Bronchial epithelial cell (primary cell): ENCODE measurements around the gene PROCR. TPM values are rescaled to one million over a fixed set of nuclear protein-coding genes. Genes with fewer than 3 reads are reported as not detected.
"Not testable (repeated sequence)": the region's sequence is repeated elsewhere in the genome, so short reads cannot be mapped to it uniquely, and the experiment has no call there.

ENCODE experiments used
- DNase-seq: peaks from one replicate; pipeline ENCODE4 v3.0.0-alpha.2; 2010; ENCODE audit warnings: low read depth
- FAIRE-seq: peaks from 2 replicates; lab custom pipeline; 2011; peaks lifted over from hg19 to GRCh38; lab: Jason Lieb, UNC
- H3K27me3 ChIP-seq: 2 replicates; pipeline ENCODE4 v1.5.1; 2011; ENCODE audit warnings: low read length; ENCODE audit not compliant: control insufficient read depth, insufficient read depth
- H3K36me3 ChIP-seq: 2 replicates; pipeline ENCODE4 v1.5.1; 2011; ENCODE audit warnings: low read length; ENCODE audit not compliant: control insufficient read depth, insufficient read depth
- H3K4me3 ChIP-seq: 2 replicates; pipeline ENCODE4 v1.5.1; 2011; ENCODE audit warnings: mild to moderate bottlenecking, low read depth, low read length, control low read depth
- total RNA-seq: library from RNA; depleted of rRNA; stranded (reverse); fragments of >200 nt; gene quantifications from 2 replicates; pipeline ENCODE4 v1.2.1, GENCODE V29; 2014
- TF ChIP-seq, protein P1 (sequence below): IDR thresholded peaks from 2 replicates; pipeline ENCODE4 v1.5.1; 2011; ENCODE audit warnings: mild to moderate bottlenecking, moderate library complexity, low read length, control low read depth, inconsistent platforms; ENCODE audit not compliant: insufficient read depth, severe bottlenecking

Gene PROCR
- total RNA-seq, 1 donor from 2014 or later, result 127 TPM

DNA sequence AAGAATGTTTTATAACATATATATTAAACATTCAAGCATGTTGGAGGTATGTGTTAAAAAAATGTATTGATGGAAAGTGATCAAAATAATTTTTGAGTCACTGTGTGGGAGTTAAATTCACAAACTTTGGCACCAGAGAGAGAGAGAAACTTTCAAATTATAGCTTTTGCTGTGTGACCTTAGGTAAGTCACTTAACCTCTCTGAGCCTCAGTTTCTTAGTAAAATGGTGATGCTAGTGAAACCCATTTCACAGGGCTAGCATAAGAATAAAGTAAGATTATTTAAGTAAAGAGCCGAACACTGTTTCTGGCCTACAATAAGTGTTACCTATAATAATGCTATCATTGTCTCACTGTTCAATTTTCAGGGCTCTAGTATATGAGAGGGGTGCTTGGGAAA is 4.1 kb upstream of the PROCR start:
- H3K36me3 ChIP-seq, result no peaks in the 10 kb centered on the region
- no peak for FAIRE-seq
- no peak overlapping the region for H3K4me3 ChIP-seq
- no peak for DNase-seq
- TF ChIP-seq, protein P1, sequence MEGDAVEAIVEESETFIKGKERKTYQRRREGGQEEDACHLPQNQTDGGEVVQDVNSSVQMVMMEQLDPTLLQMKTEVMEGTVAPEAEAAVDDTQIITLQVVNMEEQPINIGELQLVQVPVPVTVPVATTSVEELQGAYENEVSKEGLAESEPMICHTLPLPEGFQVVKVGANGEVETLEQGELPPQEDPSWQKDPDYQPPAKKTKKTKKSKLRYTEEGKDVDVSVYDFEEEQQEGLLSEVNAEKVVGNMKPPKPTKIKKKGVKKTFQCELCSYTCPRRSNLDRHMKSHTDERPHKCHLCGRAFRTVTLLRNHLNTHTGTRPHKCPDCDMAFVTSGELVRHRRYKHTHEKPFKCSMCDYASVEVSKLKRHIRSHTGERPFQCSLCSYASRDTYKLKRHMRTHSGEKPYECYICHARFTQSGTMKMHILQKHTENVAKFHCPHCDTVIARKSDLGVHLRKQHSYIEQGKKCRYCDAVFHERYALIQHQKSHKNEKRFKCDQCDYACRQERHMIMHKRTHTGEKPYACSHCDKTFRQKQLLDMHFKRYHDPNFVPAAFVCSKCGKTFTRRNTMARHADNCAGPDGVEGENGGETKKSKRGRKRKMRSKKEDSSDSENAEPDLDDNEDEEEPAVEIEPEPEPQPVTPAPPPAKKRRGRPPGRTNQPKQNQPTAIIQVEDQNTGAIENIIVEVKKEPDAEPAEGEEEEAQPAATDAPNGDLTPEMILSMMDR, result no peak
- H3K27me3 ChIP-seq, result no peaks in the 10 kb centered on the region

DNA sequence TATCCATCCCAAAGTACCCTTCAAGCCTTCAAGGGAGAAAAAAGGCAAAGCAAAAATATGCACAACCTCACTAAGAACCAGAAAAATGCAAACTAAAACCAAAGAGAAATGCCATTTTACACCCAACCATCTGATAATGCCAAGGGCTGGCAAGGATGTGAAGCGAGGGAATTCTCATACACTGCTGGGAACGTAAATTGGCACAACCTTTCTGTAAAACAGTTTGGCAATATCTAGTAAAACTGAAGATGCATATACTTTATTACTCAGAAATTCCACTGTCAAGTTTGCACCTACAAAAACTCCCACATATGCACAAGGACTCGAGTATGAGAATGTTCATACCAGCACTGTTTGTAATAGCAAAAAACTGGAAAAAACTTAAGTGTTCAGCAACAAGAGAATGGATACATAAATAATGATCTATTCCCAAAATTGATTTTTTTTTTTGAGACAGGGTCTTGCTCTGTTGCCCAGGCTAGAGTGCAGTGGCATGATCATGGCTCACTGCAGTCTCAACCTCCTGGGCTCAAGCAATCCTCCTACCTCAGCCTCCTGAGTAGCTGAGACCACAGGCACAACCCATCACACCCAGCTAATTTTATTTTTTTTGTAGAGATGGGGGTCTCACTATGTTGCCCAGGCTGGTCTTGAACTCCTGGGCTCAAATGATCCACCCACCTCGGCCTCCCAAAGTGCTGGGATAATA is 3.0 kb upstream of the PROCR start:
- not testable (repeated sequence) for FAIRE-seq, H3K4me3 ChIP-seq, H3K27me3 ChIP-seq, DNase-seq, H3K36me3 ChIP-seq

DNA sequence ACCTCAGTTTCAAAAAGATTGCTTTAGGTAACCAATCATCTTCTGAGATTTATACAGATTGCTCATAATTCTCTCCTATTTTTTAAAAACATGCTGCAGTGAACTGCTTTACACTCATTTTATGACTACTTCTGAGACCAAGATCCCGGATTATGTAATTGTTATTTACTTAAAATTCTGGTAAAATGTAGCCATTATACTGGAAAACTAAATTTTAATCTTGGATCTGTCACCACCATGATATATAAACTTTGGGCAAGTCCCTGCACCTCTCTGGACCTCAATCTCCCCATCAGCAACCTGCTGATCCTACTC is 477 bp upstream of the PROCR start:
- DNase-seq (no peak), FAIRE-seq (no peak)
- Histone ChIP-seq H3K4me3 (no peak overlapping the region), H3K36me3 (peaks cover under 1% of the 10 kb centered on the region), H3K27me3 (no peaks in the 10 kb centered on the region)
- TF ChIP-seq, protein P1, result no peak

DNA sequence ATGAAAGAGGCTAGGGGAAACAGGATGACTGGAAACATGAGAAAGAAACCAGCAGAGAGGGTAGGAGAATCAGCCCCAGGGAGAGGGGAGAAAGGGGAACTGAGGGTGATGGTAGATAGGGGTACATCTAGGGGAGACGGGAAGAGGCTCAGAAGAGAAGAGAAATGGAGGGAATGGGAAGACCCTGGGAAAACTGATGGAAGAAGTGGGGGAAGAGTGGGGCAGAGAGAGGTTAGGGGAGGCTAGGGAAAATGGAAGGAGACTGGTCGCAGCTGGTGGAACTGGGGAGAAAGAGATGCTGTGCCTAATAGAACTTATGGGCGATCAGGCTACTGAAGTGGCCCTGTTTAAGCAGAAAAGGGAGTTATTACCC is 548 bp downstream of the PROCR start:
- H3K27me3 ChIP-seq, result no peaks in the 10 kb centered on the region
- DNase-seq (no peak), FAIRE-seq (no peak)
- TF ChIP-seq, protein P1, result no peak
- peak overlapping the region; percentile 57 for H3K4me3 ChIP-seq
- peaks cover 6% of the 10 kb centered on the region for H3K36me3 ChIP-seq

DNA sequence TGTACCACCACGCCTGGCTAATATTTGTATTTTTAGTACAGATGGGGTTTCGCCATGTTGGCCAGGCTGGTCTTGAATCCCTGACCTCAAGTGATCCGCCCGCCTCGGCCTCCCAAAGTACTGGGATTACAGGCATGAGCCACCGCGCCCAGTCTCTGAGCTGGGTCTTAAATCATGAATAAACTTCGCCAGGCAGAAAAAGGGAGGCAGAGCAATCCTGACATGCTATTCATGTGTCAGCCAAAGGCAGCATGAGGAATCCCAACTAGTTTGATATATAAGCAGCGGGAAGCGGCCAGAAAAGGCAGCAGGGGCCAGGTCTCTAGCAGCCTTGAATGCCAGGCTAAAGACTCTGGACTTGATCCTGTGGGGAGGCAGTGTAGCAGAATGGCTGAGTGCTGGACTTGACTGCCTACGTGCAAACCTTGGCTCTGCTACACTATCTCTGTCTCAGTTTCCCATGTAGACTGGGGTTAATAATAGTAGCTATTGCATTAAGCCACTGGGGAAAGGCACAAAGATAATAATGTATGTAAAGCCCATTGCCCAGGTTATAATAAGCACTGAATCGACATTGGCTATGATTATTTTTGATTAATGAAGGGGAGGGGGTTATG is 1.8 kb downstream of the PROCR start:
- no peaks in the 10 kb centered on the region for H3K27me3 ChIP-seq
- TF ChIP-seq, protein P1, result no peak
- FAIRE-seq (no peak), DNase-seq (no peak)
- no peak overlapping the region for H3K4me3 ChIP-seq
- H3K36me3 ChIP-seq, result peaks cover 6% of the 10 kb centered on the region

DNA sequence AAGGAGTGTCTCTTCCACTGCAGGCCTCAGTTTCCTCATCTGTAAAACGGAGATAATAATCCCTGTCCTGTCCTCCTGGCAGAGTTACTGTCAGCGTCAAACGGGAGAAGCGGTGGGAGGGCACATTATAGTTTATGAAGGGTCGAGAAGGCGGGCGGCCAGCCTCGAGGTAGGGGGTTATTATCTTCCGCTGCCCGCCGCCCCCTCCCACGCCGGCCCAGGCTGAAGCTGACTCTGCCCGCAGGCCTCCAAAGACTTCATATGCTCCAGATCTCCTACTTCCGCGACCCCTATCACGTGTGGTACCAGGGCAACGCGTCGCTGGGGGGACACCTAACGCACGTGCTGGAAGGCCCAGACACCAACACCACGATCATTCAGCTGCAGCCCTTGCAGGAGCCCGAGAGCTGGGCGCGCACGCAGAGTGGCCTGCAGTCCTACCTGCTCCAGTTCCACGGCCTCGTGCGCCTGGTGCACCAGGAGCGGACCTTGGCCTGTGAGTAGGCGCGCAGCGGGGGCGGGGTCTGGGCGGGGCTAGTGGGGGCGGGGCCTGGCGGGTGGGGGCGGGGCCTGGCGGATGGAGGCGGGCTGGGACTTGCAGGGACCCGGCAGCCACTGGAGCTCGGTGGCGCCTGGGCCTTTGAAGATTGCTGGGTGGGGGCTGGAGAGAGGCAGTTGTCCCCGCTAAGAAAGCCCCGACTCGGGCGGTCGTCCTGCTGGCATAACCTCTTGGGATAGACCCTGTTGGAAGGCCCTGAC is 2.8 kb downstream of the PROCR start:
- FAIRE-seq (no peak), DNase-seq (no peak)
- Histone ChIP-seq H3K36me3 (peaks cover 6% of the 10 kb centered on the region), H3K27me3 (no peaks in the 10 kb centered on the region), H3K4me3 (no peak overlapping the region)
- TF ChIP-seq, protein P1, result no peak
